COLO668 (cell line): ENCODE measurements around the gene BHMT.
"Not testable (repeated sequence)": the region's sequence is repeated elsewhere in the genome, so short reads cannot be mapped to it uniquely, and the experiment has no call there.

ENCODE experiments used
- DNase-seq: peaks from one replicate; lab custom pipeline; 2025; ENCODE audit not compliant: unreplicated experiment; lab: John Stamatoyannopoulos, UW

The BHMT gene

DNA sequence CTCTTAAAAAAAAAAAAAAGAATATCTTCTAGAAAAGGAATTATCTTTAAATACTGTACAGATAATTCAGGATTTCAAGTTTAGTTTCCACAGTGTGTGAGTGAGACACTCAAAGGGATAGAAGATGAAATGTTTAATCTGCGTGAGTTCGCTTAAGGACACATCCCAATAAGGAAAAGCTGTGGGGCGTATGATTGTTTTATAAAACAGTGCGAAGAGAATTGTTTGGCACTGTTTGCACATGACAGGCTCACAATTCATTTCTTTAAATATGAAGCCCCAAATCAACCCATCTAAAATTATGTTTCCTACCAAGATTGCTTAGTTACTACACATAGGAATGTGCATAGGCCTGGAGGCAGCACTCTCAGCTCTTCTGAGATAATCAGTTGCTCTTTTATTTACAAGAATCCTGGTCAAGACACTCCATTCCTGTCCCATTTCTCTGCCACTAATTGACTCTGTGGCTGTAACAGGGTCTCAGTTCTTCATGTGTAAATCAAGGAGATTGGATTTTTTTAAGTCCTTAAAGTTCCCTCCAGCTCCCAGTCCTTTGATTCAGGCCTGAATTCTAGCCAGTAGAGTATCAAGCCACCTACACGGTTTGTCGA, 60.1 kb downstream of the BHMT start:
- DNase-seq, result no peak

DNA sequence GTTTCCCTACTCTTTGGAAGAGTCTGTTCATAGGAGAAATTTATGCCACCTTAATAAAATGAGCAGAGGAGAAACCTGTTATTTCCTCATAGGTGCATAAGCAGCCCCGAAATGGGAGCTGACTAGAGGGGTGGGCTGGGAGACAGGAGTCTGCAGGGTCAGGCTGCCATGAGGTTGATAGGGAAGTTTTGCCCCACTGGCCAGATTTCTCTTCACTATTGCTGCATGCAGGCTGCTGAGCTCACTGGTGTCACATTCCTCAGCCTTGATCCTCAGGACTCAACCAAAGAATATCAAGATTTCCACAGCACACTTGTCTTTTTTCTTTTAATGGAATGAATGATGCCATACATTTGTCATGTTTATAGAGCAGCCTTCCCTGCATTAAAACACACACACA, 60.7 kb downstream of the BHMT start:
- DNase-seq, result no peak

DNA sequence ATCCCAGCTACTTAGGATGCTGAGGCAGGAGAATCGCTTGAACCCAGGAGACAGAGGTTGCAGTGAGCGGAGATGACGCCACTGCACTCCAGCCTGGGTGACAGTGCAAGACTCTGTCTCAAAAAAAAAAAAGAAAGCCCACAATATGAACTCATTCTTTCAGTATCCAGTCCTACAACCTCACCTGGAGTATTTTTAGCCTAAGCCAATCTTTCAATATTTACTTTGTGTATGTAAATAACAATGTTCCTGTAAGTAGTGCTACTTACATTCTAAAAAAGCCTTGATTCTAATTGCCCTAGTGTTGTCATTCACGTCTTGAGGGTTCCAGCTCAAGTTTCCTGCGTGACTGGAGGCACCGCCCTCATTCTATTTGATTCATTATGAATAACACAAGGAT, 62.0 kb downstream of the BHMT start:
- DNase-seq, result no peak

DNA sequence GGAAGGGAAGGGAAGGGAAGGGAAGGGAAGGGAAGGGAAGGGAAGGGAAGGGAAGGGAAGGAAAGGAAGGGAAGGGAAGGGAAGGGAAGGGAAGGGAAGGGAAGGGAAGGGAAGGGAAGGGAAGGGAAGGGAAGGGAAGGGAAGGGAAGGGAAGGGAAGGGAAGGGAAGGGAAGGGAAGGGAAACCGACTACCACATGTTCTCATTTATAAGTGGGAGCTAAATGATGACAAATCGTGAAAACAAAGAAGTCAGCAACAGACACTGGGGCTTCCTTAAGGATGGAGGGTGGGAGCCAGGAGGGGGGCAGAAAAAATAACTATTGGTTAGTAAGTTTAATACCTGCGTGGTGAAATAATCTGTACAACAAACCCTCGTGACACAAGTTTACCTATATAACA, 68.8 kb downstream of the BHMT start:
- not testable (repeated sequence) for DNase-seq

DNA sequence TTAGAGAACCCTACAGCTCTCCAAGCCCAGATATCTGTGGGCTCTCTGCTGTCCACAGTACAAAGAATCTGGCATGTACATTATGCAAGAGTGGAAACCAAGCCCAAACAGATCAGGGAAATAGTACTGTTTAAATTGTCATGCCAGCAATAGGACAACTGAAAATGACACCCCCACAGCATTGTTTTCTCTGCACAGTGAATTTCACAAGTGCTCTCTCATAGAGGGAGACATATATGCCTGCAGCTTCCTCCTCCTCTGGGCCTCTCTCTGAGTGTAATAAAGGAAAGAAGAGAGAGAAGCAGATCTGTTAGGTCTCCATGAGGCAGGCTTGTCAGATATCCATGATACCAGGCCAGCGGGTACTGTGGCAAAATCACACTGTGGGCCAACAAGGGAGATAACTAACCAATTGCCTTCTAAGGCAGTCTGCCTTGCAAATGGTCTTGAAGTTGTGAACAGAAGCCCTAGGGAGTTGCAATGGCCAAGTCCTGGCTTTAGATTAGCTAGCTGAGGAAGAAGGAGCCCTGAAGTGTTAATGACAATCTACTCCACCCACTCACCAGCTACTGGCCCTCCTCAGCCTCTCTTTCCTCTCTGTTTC, 69.9 kb downstream of the BHMT start:
- DNase-seq, result no peak
